GM12865 (cell line): ENCODE measurements around the gene TTC29.

Source experiments
- DNase-seq: peaks from one replicate; pipeline ENCODE4 v3.0.0; 2010; ENCODE audit warnings: low read depth
- H3K4me3 ChIP-seq: 2 replicates; pipeline ENCODE4 v1.5.1; 2011; ENCODE audit warnings: mild to moderate bottlenecking, low read depth, low read length, control low read depth
- CTCF ChIP-seq: IDR thresholded peaks from 2 replicates; pipeline ENCODE4 v1.5.1; 2011; ENCODE audit warnings: low read length, control low read depth, low read depth, inconsistent platforms; ENCODE audit not compliant: insufficient read depth; ENCODE audit errors: missing control alignments

Gene TTC29

GRCh38 chr4:146932116-146932515 is 13.5 kb downstream of the TTC29 start:
- no peak overlapping the region for H3K4me3 ChIP-seq
- no peak for DNase-seq
- no peak for TF ChIP-seq CTCF

- TF ChIP-seq CTCF: no peak
Observed at GRCh38 chr4:146930673-146931072, 15.0 kb downstream of the TTC29 start.

GRCh38 chr4:146927695-146928094 is 18.0 kb downstream of the TTC29 start:
- no peak for TF ChIP-seq CTCF
- no peak overlapping the region for H3K4me3 ChIP-seq
- DNase-seq: no peak

More at GRCh38 chr4:146930673-146931072, 15.0 kb downstream of the TTC29 start:
- H3K4me3 ChIP-seq: no peak overlapping the region
- DNase-seq: no peak

GRCh38 chr4:146916479-146917076 is 29.1 kb downstream of the TTC29 start:
- DNase-seq: peak; percentile 55
- no peak overlapping the region for H3K4me3 ChIP-seq
- peak; percentile 52 for TF ChIP-seq CTCF

GRCh38 chr4:146915132-146915531 is 30.5 kb downstream of the TTC29 start:
- TF ChIP-seq CTCF: no peak
- H3K4me3 ChIP-seq: no peak overlapping the region
- DNase-seq: no peak

GRCh38 chr4:146900295-146900694 is 45.4 kb downstream of the TTC29 start:
- H3K4me3 ChIP-seq: no peak overlapping the region
- TF ChIP-seq CTCF: no peak
- DNase-seq: no peak

GRCh38 chr4:146890301-146890700 is 55.4 kb downstream of the TTC29 start:
- TF ChIP-seq CTCF: no peak
- DNase-seq: no peak
- no peak overlapping the region for H3K4me3 ChIP-seq
